Esophagus muscularis mucosa (tissue), 4 donors: ENCODE data around the gene ALKBH5.

Experiments used
- CTCF ChIP-seq, 3 experiments: fragments of 200-600 bp in 2 of 3; fragments of 450-650 bp in 1 of 3; sonication (generic) in 2 of 3; IDR thresholded peaks; one replicate each; pipeline ENCODE4 v1.5.1; 2017 to 2019; ENCODE audit warnings: antibody characterized with exemption in 3 of 3, mild to moderate bottlenecking in 2 of 3, moderate library complexity in 1 of 3
- EP300 ChIP-seq: sonication (generic); formaldehyde crosslinking; IDR thresholded peaks from one replicate; pipeline ENCODE4 v1.6.1; 2017; ENCODE audit warnings: antibody characterized with exemption
- POLR2A ChIP-seq: fragments of 450-650 bp; IDR thresholded peaks from one replicate; pipeline ENCODE4 v1.6.1; 2017; ENCODE audit warnings: antibody characterized with exemption, moderate library complexity, mild to moderate bottlenecking, low read depth
- POLR2AphosphoS5 ChIP-seq, 2 donors: sonication (generic); formaldehyde crosslinking; IDR thresholded peaks; one replicate each; pipeline ENCODE4 v1.6.1; 2017; ENCODE audit warnings: antibody characterized with exemption in 2 of 2

GRCh38 chr17:18136357-18136756 lies 47.3 kb upstream of the ALKBH5 start:
- TF ChIP-seq CTCF (IDR thresholded peaks at IDR 0.05), result no peak
- no peak for TF ChIP-seq POLR2A
- TF ChIP-seq POLR2AphosphoS5 (IDR thresholded peaks at IDR 0.05), result no peak
- TF ChIP-seq EP300, result no peak
